HUDEP-2 (cell line): ENCODE data around the gene INPP1.

Source experiments
- DNase-seq, 76 experiments: peaks; one replicate each; lab custom pipeline; 2025; ENCODE audit not compliant: unreplicated experiment in 76 of 76; lab: John Stamatoyannopoulos, UW

Gene INPP1

DNA sequence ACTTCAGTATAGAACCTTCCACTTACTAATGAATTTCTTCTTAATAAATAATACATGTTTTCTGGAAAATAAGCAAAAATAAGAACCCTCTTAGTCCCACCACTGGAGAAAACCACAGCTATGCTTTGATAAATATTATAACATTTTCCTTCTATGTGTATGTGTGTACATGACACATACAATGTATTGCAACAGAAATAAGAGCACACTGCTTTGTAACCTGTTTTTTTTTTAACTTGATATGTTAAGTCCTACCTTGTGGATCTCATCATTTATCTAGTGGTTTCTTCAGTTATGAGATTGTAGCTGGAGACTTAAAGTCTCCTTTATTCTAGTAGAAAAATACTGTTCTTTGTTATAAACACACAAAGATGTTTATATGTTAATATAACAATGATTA lies 17.2 kb downstream of the INPP1 start:
- no peak for DNase-seq

DNA sequence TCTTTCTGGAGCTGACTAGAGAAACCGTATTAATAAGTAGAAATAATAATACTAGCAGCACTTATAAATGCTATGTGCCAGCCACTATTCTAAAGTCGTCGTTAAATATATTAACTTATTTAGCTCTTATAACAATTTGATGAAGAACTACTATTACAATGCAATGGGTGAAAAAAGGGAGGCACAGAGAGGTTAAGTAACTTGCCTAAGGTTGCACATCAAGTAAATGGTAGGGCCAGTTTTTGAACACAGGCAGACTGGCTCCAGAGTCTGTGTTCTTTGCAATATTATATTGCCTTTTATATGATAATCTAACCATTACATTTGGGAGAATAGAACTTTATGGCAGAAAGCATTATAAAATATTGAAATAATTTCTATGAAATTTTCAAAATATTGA lies 17.6 kb downstream of the INPP1 start:
- DNase-seq: no peak

GRCh38 chr2:190361572-190361971 lies 18.2 kb downstream of the INPP1 start:
- DNase-seq: no peak

DNA sequence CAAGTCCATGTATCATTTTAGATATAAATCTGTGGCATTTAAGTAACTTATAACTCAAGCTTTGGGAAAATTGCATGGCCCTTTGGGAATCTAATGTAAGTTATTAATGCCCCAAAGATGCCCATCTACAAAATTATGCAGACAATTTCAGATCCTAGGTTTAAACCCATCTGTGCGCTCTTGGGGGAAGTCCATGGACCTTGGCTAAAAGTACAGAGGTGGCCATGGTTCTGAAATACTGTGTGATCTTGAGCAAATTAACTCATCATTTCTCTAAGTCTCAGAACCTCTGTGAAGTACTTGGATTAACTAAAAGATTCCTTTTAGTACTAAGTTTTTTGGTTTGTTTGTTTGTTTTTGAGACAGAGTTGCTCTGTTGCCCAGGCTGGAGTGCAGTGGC lies 19.5 kb downstream of the INPP1 start:
- DNase-seq: no peak

- DNase-seq: no peak
These were observed 22.3 kb downstream of the INPP1 start for GRCh38 chr2:190365499-190366204.

GRCh38 chr2:190366248-190366753 lies 22.9 kb downstream of the INPP1 start:
- DNase-seq: no peak

DNA sequence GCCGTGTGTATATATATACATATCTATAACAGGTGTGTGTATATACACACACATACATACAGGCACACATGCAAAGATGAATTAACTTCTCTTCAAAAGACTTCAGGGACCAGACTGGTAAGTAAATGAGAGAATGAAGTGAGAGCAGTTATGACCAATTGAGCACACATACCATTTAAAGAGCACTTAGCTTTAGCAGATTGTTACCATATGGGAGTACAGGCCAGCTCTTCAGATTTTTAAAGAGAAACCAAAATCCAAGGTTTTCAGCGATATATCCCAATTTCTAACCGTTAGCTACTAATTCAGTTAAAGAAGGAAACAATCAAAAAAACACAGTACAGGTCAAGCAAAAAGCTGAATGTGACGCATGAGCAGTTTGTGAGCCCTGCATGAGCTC lies 23.7 kb downstream of the INPP1 start:
- DNase-seq: no peak

DNA sequence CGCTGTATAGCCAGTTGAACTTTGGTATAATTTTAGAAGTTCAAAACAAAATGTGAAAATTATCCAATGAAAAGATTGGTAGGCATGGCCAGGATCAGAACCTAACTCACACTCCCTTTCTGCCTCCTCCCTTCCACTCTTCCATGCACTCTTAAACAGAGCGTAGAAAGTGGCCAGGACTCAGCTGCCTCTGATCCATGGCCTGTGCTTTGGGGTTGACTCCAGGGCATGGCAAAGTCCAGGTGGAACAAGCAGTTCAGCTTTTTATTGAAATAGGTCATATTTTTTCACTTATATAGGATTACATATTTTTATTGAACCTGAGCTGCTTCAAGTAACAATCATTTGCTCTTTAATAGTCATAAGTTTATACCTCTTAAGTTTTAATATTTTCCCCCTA lies 26.2 kb downstream of the INPP1 start:
- no peak for DNase-seq

DNA sequence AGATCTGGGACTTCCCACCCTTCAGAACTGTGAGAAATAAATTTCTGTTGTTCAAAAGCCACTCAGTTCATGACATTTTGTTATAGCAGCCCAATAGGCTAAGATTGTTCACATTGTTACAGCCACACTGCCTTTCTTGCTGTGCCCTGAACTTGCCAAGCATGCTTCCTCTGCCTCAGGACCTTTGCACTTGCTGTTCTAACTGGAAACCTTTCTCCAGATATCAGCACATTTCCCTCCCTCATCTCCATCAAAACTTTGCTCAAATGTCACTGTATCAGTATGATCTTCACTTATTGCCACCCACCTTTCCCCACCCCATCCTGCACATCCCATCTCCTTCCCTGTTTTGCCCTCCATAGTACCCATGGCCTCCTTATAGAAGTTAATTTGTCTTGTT lies 32.7 kb downstream of the INPP1 start:
- DNase-seq: no peak

DNA sequence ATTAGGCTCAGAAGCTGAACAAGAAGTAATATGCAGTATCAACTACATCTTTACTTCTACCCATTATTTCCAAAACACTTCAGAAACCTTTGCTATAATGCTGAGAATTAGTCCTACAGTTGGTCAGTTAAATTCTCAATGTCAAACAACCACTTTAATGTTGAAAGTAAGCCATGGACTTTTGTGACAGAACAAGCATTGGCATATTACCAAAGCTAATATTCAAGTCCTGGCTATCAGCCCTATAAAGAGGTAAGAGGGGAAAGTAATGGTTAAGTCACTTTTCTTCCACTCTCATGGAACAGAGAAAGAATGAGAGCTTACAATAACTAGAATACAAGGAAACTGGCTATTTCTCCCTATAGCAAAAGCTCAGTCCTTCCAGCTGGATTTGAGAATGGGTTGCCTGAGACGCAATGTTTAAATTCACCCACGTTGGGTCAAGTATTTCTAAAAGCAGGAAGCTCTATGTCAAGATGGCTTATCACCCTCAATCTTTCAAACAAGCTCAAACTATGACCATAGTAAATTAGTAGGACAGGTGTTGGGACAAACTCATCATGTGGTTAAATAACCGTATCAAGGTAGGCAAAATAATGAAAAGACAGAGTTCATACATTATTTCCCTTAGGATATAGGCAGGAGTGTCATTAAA lies 33.3 kb downstream of the INPP1 start:
- DNase-seq: no peak

DNA sequence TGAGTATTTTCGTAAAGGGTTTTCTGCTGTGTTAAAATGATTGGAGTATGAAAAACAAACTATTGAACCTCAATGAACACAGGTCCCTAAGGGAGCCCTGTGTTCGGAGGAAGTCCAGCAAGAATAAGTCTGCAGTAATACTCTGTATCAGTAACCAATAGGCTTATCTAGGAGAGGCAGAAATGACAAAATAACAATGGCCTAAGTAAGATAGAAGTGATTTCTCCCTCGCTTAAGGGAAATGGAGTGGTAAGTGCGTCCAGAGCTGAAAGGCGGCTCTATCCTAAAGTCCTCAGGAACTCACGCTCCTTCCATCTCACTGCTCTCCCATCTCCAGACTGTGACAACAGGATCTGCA lies 35.5 kb downstream of the INPP1 start:
- peak in 7 of 76 experiments; percentile 3 to 18 (median 12) for DNase-seq

DNA sequence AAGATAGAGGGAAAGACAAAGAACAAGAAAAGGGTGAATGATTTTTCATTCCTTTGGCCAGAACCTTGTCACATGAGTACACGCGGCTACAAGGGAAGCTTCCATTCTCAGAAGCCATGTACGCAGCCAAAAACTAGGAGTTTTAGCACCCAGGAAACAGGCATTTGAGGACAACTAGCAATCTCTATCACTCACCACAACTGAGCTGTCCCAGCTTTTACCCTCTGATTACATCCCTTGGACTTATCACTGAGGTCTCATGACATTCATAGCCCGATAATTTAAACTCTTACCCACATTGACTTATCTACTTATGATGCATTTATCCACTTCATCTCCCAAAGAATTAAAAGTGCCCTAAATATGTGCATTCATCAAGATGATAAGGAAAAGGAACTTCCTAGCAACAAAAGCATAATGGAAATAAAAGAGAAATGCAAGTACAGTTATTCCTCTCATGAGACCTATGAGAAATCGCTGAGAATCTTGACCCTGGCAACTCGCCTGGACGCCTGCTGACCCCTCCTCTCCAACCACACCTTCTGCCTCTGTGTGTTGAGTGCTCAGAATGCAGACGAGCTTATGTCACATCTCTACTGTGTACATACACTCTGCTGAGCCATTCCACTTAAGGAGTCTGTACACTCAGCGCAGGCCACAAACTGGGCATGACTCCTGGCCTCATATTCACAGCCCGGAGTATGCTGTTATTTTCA lies 36.0 kb downstream of the INPP1 start:
- DNase-seq: peak in 13 of 76 experiments; percentile 8 to 53 (median 18)

GRCh38 chr2:190380962-190381412 lies 37.6 kb downstream of the INPP1 start:
- DNase-seq: peak in 13 of 76 experiments; percentile 4 to 46 (median 19)

DNA sequence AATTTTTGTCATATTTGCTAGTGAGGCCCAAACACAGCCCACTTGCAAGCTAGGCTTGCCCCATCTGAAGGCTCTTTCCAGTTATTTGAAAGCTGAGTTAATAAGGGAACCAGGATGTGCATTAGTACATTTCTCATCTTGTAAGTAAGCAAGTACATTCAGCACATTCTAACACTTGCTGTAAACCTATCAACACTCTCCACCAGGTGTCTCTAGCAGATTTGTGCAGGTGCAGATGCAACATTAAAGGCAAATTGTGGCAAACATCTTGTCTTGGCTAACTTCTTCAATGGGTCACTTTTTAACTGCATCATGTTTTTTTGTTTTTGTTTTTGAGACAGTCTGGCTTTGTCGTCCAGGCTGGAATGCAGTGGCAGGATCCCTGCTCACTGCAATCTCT lies 39.5 kb downstream of the INPP1 start:
- peak in 17 of 76 experiments; percentile 3 to 34 (median 19) for DNase-seq

DNA sequence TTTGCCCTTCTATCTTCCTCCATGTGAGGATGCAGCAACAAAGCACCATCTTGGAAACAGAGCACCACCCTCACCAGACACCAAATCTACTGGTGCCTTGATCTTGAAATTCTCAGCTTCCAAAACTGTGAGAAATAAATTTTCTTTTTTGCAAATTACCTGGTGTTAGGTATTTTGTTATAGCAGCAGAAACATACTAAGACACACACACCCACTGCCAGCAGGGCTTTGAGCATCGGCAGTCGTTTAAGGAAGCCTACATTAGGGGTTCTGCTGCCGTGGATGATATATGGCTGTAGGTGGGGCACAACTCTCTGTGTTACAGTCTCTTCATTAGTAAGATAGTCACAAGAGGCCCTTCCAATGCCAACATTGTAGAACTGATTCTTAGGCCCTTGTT lies 44.0 kb downstream of the INPP1 start:
- no peak for DNase-seq

GRCh38 chr2:190396271-190396670 lies 52.9 kb downstream of the INPP1 start:
- DNase-seq: no peak

DNA sequence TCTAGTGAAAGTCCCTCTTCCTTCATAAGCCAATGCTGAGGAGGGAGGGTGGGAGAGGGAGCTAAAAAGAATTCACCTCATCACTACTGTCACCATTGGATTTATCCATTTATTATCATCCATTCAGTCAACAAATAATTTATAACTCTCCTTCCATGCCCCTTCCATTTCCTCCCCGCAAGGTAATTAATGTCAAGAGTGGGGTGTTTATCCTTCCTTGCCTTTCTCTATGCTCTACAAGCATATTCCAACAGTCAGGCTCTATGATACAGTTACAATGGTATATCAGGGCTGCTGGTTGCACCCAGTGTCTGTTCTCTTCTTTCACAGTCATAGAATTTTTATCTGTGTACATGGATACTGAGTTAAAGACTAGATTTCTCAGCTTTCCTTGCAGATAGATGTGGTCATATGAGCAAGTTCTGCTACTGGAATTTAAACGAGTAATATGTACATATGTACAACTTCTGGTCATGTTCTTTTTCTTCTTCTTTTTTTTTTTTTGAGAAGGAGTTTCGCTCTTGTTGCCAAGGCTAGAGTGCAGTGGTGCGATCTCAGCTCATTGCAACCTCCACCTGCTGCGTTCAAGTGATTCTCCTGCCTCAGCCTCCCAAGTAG lies 59.7 kb downstream of the INPP1 start:
- no peak for DNase-seq

DNA sequence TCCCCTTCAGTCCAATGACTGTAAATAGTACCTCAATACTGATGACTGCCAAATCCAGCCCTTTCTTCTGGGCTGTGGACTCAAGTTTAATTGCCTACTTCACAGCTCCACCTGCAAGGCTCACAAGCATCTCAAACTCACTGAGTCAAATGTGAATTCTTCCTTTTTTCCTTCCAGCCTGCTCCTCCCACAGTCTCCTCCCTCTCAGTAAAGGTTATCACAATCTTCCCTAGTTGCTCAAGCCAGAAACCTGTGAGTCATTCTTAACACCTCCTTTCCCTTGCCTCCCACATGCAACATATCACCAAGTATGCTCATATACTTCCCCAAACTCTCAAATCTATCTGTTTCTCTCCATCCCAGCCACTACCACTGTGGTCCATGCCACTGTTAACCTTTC lies 61.1 kb downstream of the INPP1 start:
- DNase-seq: peak in 11 of 76 experiments; percentile 7 to 43 (median 27)

DNA sequence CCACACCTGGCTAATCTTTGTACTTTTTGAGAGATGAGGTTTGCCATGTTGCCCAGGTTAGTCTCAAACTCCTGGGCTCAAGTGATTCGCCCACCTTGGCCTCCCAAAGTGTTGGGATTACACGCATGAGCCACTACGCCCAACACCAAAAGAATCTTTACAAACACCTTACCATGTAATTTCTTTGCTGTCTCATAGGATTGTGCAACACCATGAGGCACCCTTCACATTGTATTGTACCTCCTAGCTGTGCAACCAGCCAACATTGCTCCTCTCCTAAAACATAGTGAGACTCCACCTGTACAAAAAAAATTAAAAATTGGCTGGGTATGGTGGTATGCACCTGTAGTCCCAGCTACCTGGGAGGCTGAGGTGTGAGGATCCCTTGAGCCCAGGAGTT lies 61.7 kb downstream of the INPP1 start:
- DNase-seq: no peak

DNA sequence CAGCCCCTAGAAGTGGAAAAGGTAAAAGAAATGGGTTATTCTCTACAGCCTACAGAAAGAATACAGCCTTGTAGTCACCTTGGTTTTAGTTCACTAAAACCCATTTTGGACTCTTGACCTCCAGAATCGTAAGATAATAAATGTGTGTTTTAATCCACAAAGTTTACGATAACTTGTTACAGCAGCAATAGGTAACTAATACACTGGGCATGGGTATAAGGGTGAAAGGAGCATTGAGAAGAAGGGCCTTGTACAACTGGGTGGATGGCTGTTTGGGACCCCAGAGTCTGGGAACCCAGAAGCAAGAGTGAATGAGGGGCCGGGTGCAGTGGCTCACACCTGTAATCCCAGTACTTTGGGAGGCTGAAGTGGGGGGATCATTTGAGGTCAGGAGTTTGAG lies 62.6 kb downstream of the INPP1 start:
- DNase-seq: no peak

DNA sequence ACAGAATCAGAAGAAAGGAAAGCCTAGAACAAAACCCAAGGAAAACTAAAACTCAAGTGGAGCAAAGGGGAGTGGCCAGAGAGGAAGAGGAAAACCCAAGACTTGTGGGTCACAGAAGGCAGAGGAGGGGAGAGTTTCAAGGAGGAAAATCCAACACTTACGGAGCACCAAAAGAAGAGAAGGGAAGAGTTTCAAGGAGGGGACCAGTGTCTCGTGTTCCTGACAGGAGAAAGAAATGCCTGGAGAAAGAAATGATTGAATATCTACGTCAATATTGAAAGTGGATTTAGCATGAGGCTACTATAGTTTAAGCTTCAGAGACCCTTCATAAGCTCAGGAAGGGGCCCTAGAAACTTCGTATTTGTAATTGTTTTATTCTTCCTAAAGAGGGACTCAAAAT lies 63.4 kb downstream of the INPP1 start:
- DNase-seq: no peak
